Measurements from ENCODE around the gene SF3B4.

SF3B4 gene

GRCh38 chr1:149916193-149916897 lies 11.3 kb downstream of the SF3B4 start:
- Histone ChIP-seq H3K9me2 (ENCODE audit: low read depth, low read length) (no peaks in the 10 kb centered on the region), H3K4me3 (ENCODE audit: low read depth, low read length, poor library complexity, severe bottlenecking) (no peak overlapping the region), H3K9ac (ENCODE audit: low read length) (no peak overlapping the region), H3K27me3 (ENCODE audit: insufficient read depth, low read length) (0 out of 2 replicates have a peak, but pooled peaks cover 6% of the 10 kb centered on the region), H3K79me2 (ENCODE audit: insufficient read depth, low read length) (no peaks in the 10 kb centered on the region), H3K36me3 (ENCODE audit: insufficient read depth, low read length) (peaks cover under 1% of the 10 kb centered on the region; the same call in 1 of the 2 replicates), H4K20me1 (ENCODE audit: insufficient read depth, low read length) (no peaks in the 10 kb centered on the region), H3K27ac (ENCODE audit: low read depth, low read length, poor library complexity, severe bottlenecking) (no peak overlapping the region), H3K4me1 (ENCODE audit: insufficient read depth, low read length, severe bottlenecking) (no peaks in the 10 kb centered on the region), H3K4me2 (ENCODE audit: low read length) (no peak overlapping the region), H2AFZ (ENCODE audit: low read length) (no peak overlapping the region), H3F3A (ENCODE audit: insufficient read depth, low read length) (no peaks in the 10 kb centered on the region), H3K9me3 (ENCODE audit: low read length) (no peaks in the 10 kb centered on the region)
- TF ChIP-seq EZH2 (IDR thresholded peaks at IDR 0.05; ENCODE audit: borderline replicate concordance, low read length), result no peak
- no peak for TF ChIP-seq CTCF (IDR thresholded peaks at IDR 0.05; ENCODE audit: low read length)

GRCh38 chr1:149915429-149916192 lies 12.0 kb downstream of the SF3B4 start:
- H3K4me3 ChIP-seq (ENCODE audit: low read depth, low read length, poor library complexity, severe bottlenecking), result no peak overlapping the region
- H3K27ac ChIP-seq (ENCODE audit: low read depth, low read length, poor library complexity, severe bottlenecking), result no peak overlapping the region
- no peaks in the 10 kb centered on the region for H3K9me3 ChIP-seq (ENCODE audit: low read length)
- no peaks in the 10 kb centered on the region for H3K36me3 ChIP-seq (ENCODE audit: insufficient read depth, low read length)
- 0 out of 2 replicates have a peak, but pooled peaks cover 8% of the 10 kb centered on the region for H3K27me3 ChIP-seq (ENCODE audit: insufficient read depth, low read length)
- H3K4me2 ChIP-seq (ENCODE audit: low read length), result no peak overlapping the region
- TF ChIP-seq CTCF (IDR thresholded peaks at IDR 0.05; ENCODE audit: low read length) (no peak), EZH2 (IDR thresholded peaks at IDR 0.05; ENCODE audit: borderline replicate concordance, low read length) (no peak)
- H3K79me2 ChIP-seq (ENCODE audit: insufficient read depth, low read length), result no peaks in the 10 kb centered on the region
- no peaks in the 10 kb centered on the region for H3F3A ChIP-seq (ENCODE audit: insufficient read depth, low read length)
- no peaks in the 10 kb centered on the region for H3K9me2 ChIP-seq (ENCODE audit: low read depth, low read length)
- no peaks in the 10 kb centered on the region for H4K20me1 ChIP-seq (ENCODE audit: insufficient read depth, low read length)
- no peak overlapping the region for H3K9ac ChIP-seq (ENCODE audit: low read length)
- H2AFZ ChIP-seq (ENCODE audit: low read length), result no peak overlapping the region
- no peaks in the 10 kb centered on the region for H3K4me1 ChIP-seq (ENCODE audit: insufficient read depth, low read length, severe bottlenecking)

GRCh38 chr1:149914545-149914944 lies 13.1 kb downstream of the SF3B4 start:
- H2AFZ ChIP-seq (ENCODE audit: low read length), result no peak overlapping the region
- no peaks in the 10 kb centered on the region for H4K20me1 ChIP-seq (ENCODE audit: insufficient read depth, low read length)
- TF ChIP-seq EZH2 (IDR thresholded peaks at IDR 0.05; ENCODE audit: borderline replicate concordance, low read length) (no peak), CTCF (IDR thresholded peaks at IDR 0.05; ENCODE audit: low read length) (no peak)
- no peaks in the 10 kb centered on the region for H3K4me1 ChIP-seq (ENCODE audit: insufficient read depth, low read length, severe bottlenecking)
- H3K9me3 ChIP-seq (ENCODE audit: low read length), result no peaks in the 10 kb centered on the region
- no peaks in the 10 kb centered on the region for H3K36me3 ChIP-seq (ENCODE audit: insufficient read depth, low read length)
- H3K27ac ChIP-seq (ENCODE audit: low read depth, low read length, poor library complexity, severe bottlenecking), result no peak overlapping the region
- no peaks in the 10 kb centered on the region for H3K9me2 ChIP-seq (ENCODE audit: low read depth, low read length)
- no peaks in the 10 kb centered on the region for H3F3A ChIP-seq (ENCODE audit: insufficient read depth, low read length)
- H3K79me2 ChIP-seq (ENCODE audit: insufficient read depth, low read length), result no peaks in the 10 kb centered on the region
- no peak overlapping the region for H3K4me3 ChIP-seq (ENCODE audit: low read depth, low read length, poor library complexity, severe bottlenecking)
- H3K9ac ChIP-seq (ENCODE audit: low read length), result no peak overlapping the region
- H3K4me2 ChIP-seq (ENCODE audit: low read length), result no peak overlapping the region
- H3K27me3 ChIP-seq (ENCODE audit: insufficient read depth, low read length), result peaks cover 13% of the 10 kb centered on the region; the same call in 1 of the 2 replicates

Data from OCI-LY1 (cell line).